Measurements from ENCODE around the gene TOMT.

The TOMT gene

DNA sequence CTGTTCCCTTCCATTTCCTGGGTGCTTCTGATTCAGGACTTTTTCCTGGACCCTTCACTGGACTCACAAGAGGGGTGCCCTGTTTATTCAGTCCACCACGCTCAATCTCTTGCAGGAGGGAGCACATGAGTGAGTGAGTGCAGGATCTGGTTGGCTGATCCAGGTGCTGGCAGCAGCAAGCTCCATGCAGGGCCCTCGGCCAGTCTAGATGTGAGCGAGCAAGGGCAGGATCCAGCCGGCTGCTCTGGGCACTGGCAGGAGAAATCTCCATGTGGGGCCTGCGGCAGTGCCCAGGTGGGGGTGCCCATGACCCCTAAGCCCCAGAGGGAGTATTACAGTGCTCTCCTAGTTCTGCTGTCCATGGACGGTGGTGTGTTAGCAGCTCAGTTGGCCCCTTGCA is 18.3 kb downstream of the TOMT start:
- Histone ChIP-seq H2AFZ (ENCODE audit: low read length) (no peak overlapping the region), H3K4me1 (ENCODE audit: insufficient read depth, low read length, severe bottlenecking) (no peaks in the 10 kb centered on the region), H3K27me3 (ENCODE audit: insufficient read depth, low read length) (peaks cover 7% of the 10 kb centered on the region; the same call in 1 of the 2 replicates), H3K9me3 (ENCODE audit: low read length) (peaks cover 8% of the 10 kb centered on the region; the same call in 1 of the 2 replicates), H3K9ac (ENCODE audit: low read length) (no peak overlapping the region), H4K20me1 (ENCODE audit: insufficient read depth, low read length) (no peaks in the 10 kb centered on the region), H3K79me2 (ENCODE audit: insufficient read depth, low read length) (no peaks in the 10 kb centered on the region), H3K4me2 (ENCODE audit: low read length) (no peak overlapping the region), H3K27ac (ENCODE audit: low read depth, low read length, poor library complexity, severe bottlenecking) (no peak overlapping the region), H3K4me3 (ENCODE audit: low read depth, low read length, poor library complexity, severe bottlenecking) (no peak overlapping the region), H3K9me2 (ENCODE audit: low read depth, low read length) (no peaks in the 10 kb centered on the region), H3F3A (ENCODE audit: insufficient read depth, low read length) (no peaks in the 10 kb centered on the region), H3K36me3 (ENCODE audit: insufficient read depth, low read length) (no peaks in the 10 kb centered on the region; the same call in 1 of the 2 replicates)
- no peak for TF ChIP-seq EZH2 (IDR thresholded peaks at IDR 0.05; ENCODE audit: borderline replicate concordance, low read length)
- TF ChIP-seq, protein P1, sequence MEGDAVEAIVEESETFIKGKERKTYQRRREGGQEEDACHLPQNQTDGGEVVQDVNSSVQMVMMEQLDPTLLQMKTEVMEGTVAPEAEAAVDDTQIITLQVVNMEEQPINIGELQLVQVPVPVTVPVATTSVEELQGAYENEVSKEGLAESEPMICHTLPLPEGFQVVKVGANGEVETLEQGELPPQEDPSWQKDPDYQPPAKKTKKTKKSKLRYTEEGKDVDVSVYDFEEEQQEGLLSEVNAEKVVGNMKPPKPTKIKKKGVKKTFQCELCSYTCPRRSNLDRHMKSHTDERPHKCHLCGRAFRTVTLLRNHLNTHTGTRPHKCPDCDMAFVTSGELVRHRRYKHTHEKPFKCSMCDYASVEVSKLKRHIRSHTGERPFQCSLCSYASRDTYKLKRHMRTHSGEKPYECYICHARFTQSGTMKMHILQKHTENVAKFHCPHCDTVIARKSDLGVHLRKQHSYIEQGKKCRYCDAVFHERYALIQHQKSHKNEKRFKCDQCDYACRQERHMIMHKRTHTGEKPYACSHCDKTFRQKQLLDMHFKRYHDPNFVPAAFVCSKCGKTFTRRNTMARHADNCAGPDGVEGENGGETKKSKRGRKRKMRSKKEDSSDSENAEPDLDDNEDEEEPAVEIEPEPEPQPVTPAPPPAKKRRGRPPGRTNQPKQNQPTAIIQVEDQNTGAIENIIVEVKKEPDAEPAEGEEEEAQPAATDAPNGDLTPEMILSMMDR (IDR thresholded peaks at IDR 0.05; ENCODE audit: low read length), result no peak

DNA sequence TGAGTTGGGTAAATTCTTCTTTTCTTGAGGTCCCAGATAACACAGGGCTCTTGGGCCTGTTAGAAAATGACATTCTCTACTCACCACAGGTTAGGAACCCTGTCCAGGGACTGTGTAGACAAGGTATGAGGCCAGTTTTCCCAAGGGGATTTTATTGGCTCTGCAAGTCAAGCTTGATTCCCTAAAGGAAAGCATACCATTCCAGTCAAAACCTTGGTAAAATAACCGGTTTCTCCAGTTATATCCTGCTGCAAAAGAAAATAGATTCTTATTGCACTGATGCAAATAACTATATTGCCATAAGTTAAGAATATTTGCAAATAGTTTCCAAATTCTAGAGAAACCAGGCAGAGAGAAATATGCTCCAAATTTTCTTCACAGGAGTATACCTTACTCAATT is 20.2 kb downstream of the TOMT start:
- Histone ChIP-seq H3K4me2 (ENCODE audit: low read length) (no peak overlapping the region), H3K27me3 (ENCODE audit: insufficient read depth, low read length) (peaks cover 7% of the 10 kb centered on the region; the same call in 1 of the 2 replicates), H4K20me1 (ENCODE audit: insufficient read depth, low read length) (no peaks in the 10 kb centered on the region), H3K9me3 (ENCODE audit: low read length) (peaks cover 8% of the 10 kb centered on the region; the same call in 1 of the 2 replicates), H3K79me2 (ENCODE audit: insufficient read depth, low read length) (no peaks in the 10 kb centered on the region), H3K27ac (ENCODE audit: low read depth, low read length, poor library complexity, severe bottlenecking) (no peak overlapping the region), H3K9ac (ENCODE audit: low read length) (no peak overlapping the region), H2AFZ (ENCODE audit: low read length) (no peak overlapping the region), H3K36me3 (ENCODE audit: insufficient read depth, low read length) (no peaks in the 10 kb centered on the region; the same call in 1 of the 2 replicates), H3F3A (ENCODE audit: insufficient read depth, low read length) (no peaks in the 10 kb centered on the region), H3K9me2 (ENCODE audit: low read depth, low read length) (no peaks in the 10 kb centered on the region), H3K4me1 (ENCODE audit: insufficient read depth, low read length, severe bottlenecking) (no peaks in the 10 kb centered on the region), H3K4me3 (ENCODE audit: low read depth, low read length, poor library complexity, severe bottlenecking) (no peak overlapping the region)
- no peak for TF ChIP-seq EZH2 (IDR thresholded peaks at IDR 0.05; ENCODE audit: borderline replicate concordance, low read length)
- TF ChIP-seq, protein P1 (IDR thresholded peaks at IDR 0.05; ENCODE audit: low read length), result no peak

DNA sequence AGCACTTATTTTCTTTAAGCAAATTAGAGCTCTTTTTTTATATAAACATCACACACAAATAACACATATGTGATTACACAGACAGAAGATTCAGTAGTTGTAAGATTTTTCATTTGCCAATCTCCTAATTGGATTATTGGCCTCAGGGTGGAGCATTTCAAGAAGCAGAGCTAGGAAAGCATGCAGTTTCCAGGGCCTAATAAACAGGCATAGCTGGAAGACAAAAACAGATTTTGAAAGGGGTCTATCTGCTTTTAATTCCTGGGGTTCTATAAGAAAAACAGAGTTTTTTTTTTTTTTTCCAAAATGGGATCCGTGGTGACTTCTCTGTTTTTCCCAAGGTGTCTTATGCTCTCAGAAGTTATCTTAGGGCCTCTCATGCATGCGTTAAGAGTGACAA is 22.2 kb downstream of the TOMT start:
- Histone ChIP-seq H2AFZ (ENCODE audit: low read length) (no peak overlapping the region), H3K36me3 (ENCODE audit: insufficient read depth, low read length) (no peaks in the 10 kb centered on the region; the same call in 1 of the 2 replicates), H3K9me2 (ENCODE audit: low read depth, low read length) (no peaks in the 10 kb centered on the region), H3K9ac (ENCODE audit: low read length) (no peak overlapping the region), H3K4me2 (ENCODE audit: low read length) (no peak overlapping the region), H3K27me3 (ENCODE audit: insufficient read depth, low read length) (peaks cover 7% of the 10 kb centered on the region; the same call in 1 of the 2 replicates), H3K4me1 (ENCODE audit: insufficient read depth, low read length, severe bottlenecking) (no peaks in the 10 kb centered on the region), H3K4me3 (ENCODE audit: low read depth, low read length, poor library complexity, severe bottlenecking) (no peak overlapping the region), H4K20me1 (ENCODE audit: insufficient read depth, low read length) (no peaks in the 10 kb centered on the region), H3F3A (ENCODE audit: insufficient read depth, low read length) (no peaks in the 10 kb centered on the region), H3K9me3 (ENCODE audit: low read length) (peaks cover 8% of the 10 kb centered on the region; the same call in 1 of the 2 replicates), H3K79me2 (ENCODE audit: insufficient read depth, low read length) (no peaks in the 10 kb centered on the region), H3K27ac (ENCODE audit: low read depth, low read length, poor library complexity, severe bottlenecking) (no peak overlapping the region)
- no peak for TF ChIP-seq EZH2 (IDR thresholded peaks at IDR 0.05; ENCODE audit: borderline replicate concordance, low read length)
- TF ChIP-seq, protein P1 (IDR thresholded peaks at IDR 0.05; ENCODE audit: low read length), result no peak

Data from OCI-LY1 (cell line).